Epithelial cell of esophagus (primary cell): Measurements from ENCODE around the gene NPW.

Source experiments
- DNase-seq: peaks from one replicate; pipeline ENCODE4 v3.0.0; 2010; ENCODE audit warnings: low read depth
- H3K4me3 ChIP-seq: 2 replicates; pipeline ENCODE4 v1.5.1; 2011; ENCODE audit warnings: mild to moderate bottlenecking, low read length, control low read depth
- CTCF ChIP-seq: IDR thresholded peaks from 2 replicates; pipeline ENCODE4 v1.5.1; 2011; ENCODE audit warnings: low read depth, mild to moderate bottlenecking, low read length, control low read depth, inconsistent platforms; ENCODE audit not compliant: insufficient read depth; ENCODE audit errors: missing control alignments

Gene NPW

GRCh38 chr16:1991588-1991947 is 28.0 kb upstream of the NPW start:
- no peak for DNase-seq
- TF ChIP-seq CTCF, result no peak
- no peak overlapping the region for H3K4me3 ChIP-seq

GRCh38 chr16:1991948-1992703 is 27.5 kb upstream of the NPW start:
- peak overlapping the region; percentile 11 for H3K4me3 ChIP-seq
- TF ChIP-seq CTCF, result no peak
- DNase-seq, result peak; percentile 93

- DNase-seq, result no peak
- TF ChIP-seq CTCF, result no peak
- no peak overlapping the region for H3K4me3 ChIP-seq
These were observed 26.8 kb upstream of the NPW start for GRCh38 chr16:1992704-1993317.

GRCh38 chr16:1993731-1994131 is 25.9 kb upstream of the NPW start:
- DNase-seq, result peak; percentile 92
- no peak for TF ChIP-seq CTCF
- H3K4me3 ChIP-seq, result no peak overlapping the region

GRCh38 chr16:1997494-1998359 is 21.9 kb upstream of the NPW start:
- DNase-seq, result no peak
- no peak overlapping the region for H3K4me3 ChIP-seq
- no peak for TF ChIP-seq CTCF

- no peak for DNase-seq
- H3K4me3 ChIP-seq, result no peak overlapping the region
- no peak for TF ChIP-seq CTCF
These were observed 21.2 kb upstream of the NPW start for GRCh38 chr16:1998360-1998835.
